HFFc6 (cell line): ENCODE data around the gene GALNT7. TPM values are rescaled to one million over a fixed set of nuclear protein-coding genes. Genes with fewer than 3 reads are reported as not detected.

Experiments used
- DNase-seq: peaks from one replicate; pipeline ENCODE4 v3.0.0-alpha.2; 2018
- H3K27ac Mint-ChIP-seq: 2 replicates; pipeline ENCODE4 v1.8.0; 2020; ENCODE audit warnings: mild to moderate bottlenecking, mixed read lengths
- H3K27me3 Mint-ChIP-seq: 2 replicates; pipeline ENCODE4 v1.8.0; 2021; ENCODE audit warnings: mild to moderate bottlenecking, moderate library complexity, mixed read lengths; ENCODE audit not compliant: insufficient read depth
- H3K36me3 Mint-ChIP-seq: 2 replicates; pipeline ENCODE4 v1.8.0; 2021; ENCODE audit warnings: low read depth, mixed read lengths
- H3K4me1 Mint-ChIP-seq: 2 replicates; pipeline ENCODE4 v1.8.0; 2020; ENCODE audit warnings: low read depth, mixed read lengths
- H3K4me3 Mint-ChIP-seq: 2 replicates; pipeline ENCODE4 v1.8.0; 2020; ENCODE audit warnings: mild to moderate bottlenecking, moderate library complexity, mixed read lengths
- H3K9me3 Mint-ChIP-seq: 2 replicates; pipeline ENCODE4 v1.8.0; 2020; ENCODE audit warnings: mild to moderate bottlenecking, mixed read lengths
- CTCF ChIP-seq: fragments of 200-600 bp; sonication (generic); IDR thresholded peaks from 2 replicates; pipeline ENCODE4 v1.5.0; 2021; ENCODE audit warnings: antibody characterized with exemption, mild to moderate bottlenecking
- total RNA-seq, 6 experiments: library from RNA; stranded (reverse); fragmentation: NEBNext Ultra II Directional; extraction: Animal tissue kit (Norgen Biotek cat#: 25700); gene quantifications; 2 replicates in 1 of 6; 3 replicates in 5 of 6; pipeline ENCODE4 v1.2.3, GENCODE V29; 2021

The GALNT7 gene
- total RNA-seq, 6 experiments from 2014 or later, result 10.9 to 24.3 (median 23.0) TPM

DNA sequence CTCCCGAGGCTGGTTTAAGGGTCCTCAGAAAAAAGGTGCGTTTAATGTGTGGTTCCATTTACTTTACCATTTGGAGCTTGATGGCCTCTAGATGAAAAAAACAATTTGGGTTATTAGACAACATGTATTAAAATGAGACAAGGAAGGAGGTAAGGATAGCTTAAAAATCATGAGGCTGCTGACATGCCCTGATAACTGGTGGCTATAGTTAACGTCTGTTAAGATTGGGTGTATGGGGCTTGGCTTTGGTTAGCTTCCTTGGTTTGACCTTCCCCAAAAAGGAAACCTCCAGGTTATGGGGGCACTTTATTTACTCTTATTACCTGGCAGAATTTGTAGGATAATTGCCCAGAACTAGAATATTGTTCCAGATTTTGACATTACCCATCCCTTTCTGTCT is 114.0 kb downstream of the GALNT7 start:
- H3K4me3 Mint-ChIP-seq, result no peak overlapping the region
- H3K27me3 Mint-ChIP-seq, result peaks cover 3% of the 10 kb centered on the region; the same call in 1 of the 2 replicates
- no peak overlapping the region for H3K27ac Mint-ChIP-seq
- DNase-seq, result no peak
- peaks cover 33% of the 10 kb centered on the region for H3K9me3 Mint-ChIP-seq
- no peaks in the 10 kb centered on the region for H3K4me1 Mint-ChIP-seq
- peaks cover 15% of the 10 kb centered on the region; the same call in 1 of the 2 replicates for H3K36me3 Mint-ChIP-seq
- no peak for TF ChIP-seq CTCF

DNA sequence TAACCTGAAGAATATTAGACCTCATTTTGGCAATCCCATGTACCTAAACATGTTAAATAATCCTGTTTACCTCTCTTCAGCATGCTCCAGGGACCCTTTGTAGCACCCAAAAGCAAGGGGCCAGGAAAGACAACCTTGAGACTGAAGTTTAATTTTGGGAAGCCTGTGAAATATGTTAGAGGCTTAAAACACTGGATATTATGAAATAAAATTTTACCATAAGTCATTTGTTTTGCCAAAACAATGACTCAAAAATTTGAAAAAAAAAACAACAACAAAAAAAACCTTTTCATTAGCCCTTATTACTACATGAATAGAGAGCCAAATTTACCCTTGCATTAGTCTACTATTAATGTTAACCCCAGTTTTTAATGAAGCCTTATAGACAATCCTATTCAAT is 115.9 kb downstream of the GALNT7 start:
- Mint-ChIP-seq H3K4me3 (no peak overlapping the region), H3K36me3 (peaks cover 15% of the 10 kb centered on the region; the same call in 1 of the 2 replicates), H3K27ac (no peak overlapping the region), H3K9me3 (peaks cover 33% of the 10 kb centered on the region), H3K4me1 (peaks cover 12% of the 10 kb centered on the region), H3K27me3 (peaks cover 3% of the 10 kb centered on the region; the same call in 1 of the 2 replicates)
- DNase-seq, result no peak
- TF ChIP-seq CTCF, result no peak

GRCh38 chr4:173287486-173287885 is 118.9 kb downstream of the GALNT7 start:
- Mint-ChIP-seq H3K36me3 (peaks cover 15% of the 10 kb centered on the region; the same call in 1 of the 2 replicates), H3K27ac (no peak overlapping the region), H3K4me1 (peaks cover 12% of the 10 kb centered on the region), H3K27me3 (no peaks in the 10 kb centered on the region; the same call in 1 of the 2 replicates), H3K4me3 (no peak overlapping the region), H3K9me3 (peaks cover 33% of the 10 kb centered on the region)
- TF ChIP-seq CTCF, result no peak
- DNase-seq, result no peak

- H3K27me3 Mint-ChIP-seq, result no peaks in the 10 kb centered on the region; the same call in 1 of the 2 replicates
- H3K36me3 Mint-ChIP-seq, result peaks cover 15% of the 10 kb centered on the region; the same call in 1 of the 2 replicates
- peak; percentile 58 for DNase-seq
- TF ChIP-seq CTCF, result peak; percentile 84
- H3K4me1 Mint-ChIP-seq, result peaks cover 12% of the 10 kb centered on the region
- H3K9me3 Mint-ChIP-seq, result peaks cover 31% of the 10 kb centered on the region
- H3K4me3 Mint-ChIP-seq, result no peak overlapping the region
- peak overlapping the region; percentile 27 for H3K27ac Mint-ChIP-seq
Measured at GRCh38 chr4:173288296-173288695, 119.7 kb downstream of the GALNT7 start.

GRCh38 chr4:173288698-173289352 is 120.2 kb downstream of the GALNT7 start:
- peaks cover 12% of the 10 kb centered on the region for H3K4me1 Mint-ChIP-seq
- H3K4me3 Mint-ChIP-seq, result no peak overlapping the region
- peaks cover 15% of the 10 kb centered on the region; the same call in 1 of the 2 replicates for H3K36me3 Mint-ChIP-seq
- H3K27me3 Mint-ChIP-seq, result no peaks in the 10 kb centered on the region; the same call in 1 of the 2 replicates
- H3K9me3 Mint-ChIP-seq, result peaks cover 26% of the 10 kb centered on the region
- TF ChIP-seq CTCF, result no peak; the same call in none of the 2 replicates
- DNase-seq, result no peak
- H3K27ac Mint-ChIP-seq, result peak overlapping the region; percentile 27
